ENCODE measurements around the gene FMNL2.

The FMNL2 gene

DNA sequence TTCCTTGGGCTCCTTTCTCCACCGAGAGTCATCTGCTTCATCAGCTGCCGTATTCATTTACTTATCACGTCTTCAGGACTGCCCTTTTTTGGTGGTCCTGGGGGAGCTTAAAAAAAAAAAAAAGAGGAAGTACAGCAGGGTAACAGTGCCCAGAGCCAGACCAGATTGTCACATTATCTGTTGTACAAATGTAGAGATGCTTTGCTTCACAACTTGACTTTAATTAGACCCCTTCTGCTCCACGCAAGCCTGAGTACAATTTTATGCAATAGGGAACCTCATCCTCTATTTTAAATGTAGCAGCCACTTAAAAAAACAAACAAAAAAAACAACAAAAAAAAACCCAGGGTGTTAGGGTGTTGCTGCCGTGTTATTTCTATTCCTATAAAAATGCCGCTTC is 254.0 kb downstream of the FMNL2 start:
- no peak for DNase-seq

- DNase-seq, result no peak
These were observed 259.2 kb downstream of the FMNL2 start for GRCh38 chr2:152594022-152594766.

- DNase-seq, result no peak
These were observed 259.8 kb downstream of the FMNL2 start for GRCh38 chr2:152594792-152595191.

GRCh38 chr2:152598975-152599759 is 264.2 kb downstream of the FMNL2 start:
- DNase-seq, result no peak

DNA sequence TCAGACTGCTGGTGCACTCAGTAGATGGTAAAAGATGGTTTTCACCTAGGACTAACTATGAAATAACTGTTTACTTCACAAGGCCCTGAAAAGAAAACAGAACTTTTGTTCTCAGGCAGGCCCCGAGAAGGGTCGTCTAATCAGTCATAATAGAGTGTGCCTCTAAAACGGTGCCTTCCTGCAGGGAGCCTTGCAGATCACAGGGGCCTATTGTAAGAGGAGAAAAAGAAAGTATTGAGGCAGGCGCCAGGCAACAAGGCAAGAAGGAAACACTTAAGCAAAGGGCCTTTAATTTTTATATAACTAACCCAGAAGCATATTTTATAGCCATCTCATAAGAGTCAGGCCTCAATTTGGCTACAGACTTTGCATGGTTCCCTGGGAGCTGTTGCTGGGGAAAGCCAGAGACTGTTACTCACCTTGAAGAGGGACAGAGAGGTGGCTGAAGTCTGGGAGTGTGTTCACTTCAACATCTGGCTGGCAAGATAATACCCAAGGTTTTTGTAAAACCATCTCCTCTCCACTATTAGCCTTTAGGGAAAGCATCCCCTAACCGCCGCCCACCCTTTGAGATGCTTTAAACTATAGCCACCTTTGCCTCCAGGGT is 265.2 kb downstream of the FMNL2 start:
- no peak for DNase-seq

- DNase-seq, result no peak
These were observed 265.7 kb downstream of the FMNL2 start for GRCh38 chr2:152600697-152601096.

- DNase-seq, result no peak
These were observed 267.8 kb downstream of the FMNL2 start for GRCh38 chr2:152602750-152603149.

- DNase-seq, result no peak
These were observed 268.2 kb downstream of the FMNL2 start for GRCh38 chr2:152603166-152603565.

GRCh38 chr2:152606081-152606480 is 271.1 kb downstream of the FMNL2 start:
- no peak for DNase-seq

- DNase-seq, result no peak
These were observed 272.0 kb downstream of the FMNL2 start for GRCh38 chr2:152606941-152607340.

- DNase-seq, result no peak
These were observed 272.9 kb downstream of the FMNL2 start for GRCh38 chr2:152607793-152608300.

- no peak for DNase-seq
These were observed 274.2 kb downstream of the FMNL2 start for GRCh38 chr2:152609154-152609553.

DNA sequence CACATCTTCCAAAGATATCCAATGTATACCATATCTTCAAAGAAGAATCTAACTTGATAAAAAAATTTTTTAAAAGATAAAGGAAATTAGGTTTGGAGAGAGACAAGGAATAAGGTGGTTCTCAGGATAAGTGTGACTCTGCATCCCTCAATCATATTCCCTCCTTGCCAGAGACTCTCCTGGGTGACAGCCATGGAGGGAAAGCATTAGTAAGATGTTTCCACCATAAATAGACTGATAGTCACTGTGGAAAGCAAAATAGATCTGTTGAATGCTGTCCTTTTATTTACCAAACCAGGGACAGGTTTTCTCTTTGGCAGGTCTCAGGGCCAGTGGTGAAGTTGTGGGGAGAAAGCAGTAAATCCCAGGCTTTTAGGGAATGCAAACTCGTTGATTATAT is 274.7 kb downstream of the FMNL2 start:
- no peak for DNase-seq

DNA sequence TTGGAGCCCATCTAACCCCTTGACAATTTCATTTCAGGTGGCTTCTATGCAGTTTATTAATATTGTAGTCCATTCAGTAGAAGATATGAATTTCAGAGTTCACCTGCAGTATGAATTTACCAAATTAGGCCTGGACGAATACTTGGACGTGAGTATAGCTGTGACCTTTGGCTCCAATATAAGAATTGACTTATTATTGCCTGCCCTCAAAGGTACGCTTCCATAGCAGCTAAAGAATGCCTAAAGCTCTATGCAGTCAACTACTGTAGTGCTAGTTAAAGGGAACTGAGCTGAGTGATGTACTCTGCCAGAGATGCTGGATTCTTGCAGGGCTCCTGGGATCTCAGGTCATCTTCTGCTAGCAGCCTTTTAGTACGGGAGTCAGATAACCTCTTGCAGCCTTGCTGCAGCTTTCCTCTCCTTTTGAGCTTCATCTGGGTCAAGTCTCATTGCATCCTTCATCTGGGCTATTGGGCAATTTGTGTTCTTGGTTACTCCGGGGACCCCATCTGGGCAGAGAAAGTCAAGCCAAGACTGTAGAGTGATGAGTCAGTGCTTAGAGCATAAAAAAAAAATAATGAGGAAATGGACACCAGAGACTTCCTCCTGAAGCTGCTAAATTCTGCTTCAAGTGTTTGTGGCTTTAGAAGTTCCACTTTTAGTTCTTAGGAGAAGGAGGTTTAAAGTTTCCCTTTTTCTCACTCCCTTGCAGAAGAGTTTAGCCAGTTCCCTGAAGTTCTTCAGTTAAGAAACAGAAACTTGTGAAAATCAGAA is 276.7 kb downstream of the FMNL2 start:
- DNase-seq, result no peak

GRCh38 chr2:152613235-152613634 is 278.3 kb downstream of the FMNL2 start:
- DNase-seq, result no peak

GRCh38 chr2:152615177-152615576 is 280.2 kb downstream of the FMNL2 start:
- DNase-seq, result no peak

DNA sequence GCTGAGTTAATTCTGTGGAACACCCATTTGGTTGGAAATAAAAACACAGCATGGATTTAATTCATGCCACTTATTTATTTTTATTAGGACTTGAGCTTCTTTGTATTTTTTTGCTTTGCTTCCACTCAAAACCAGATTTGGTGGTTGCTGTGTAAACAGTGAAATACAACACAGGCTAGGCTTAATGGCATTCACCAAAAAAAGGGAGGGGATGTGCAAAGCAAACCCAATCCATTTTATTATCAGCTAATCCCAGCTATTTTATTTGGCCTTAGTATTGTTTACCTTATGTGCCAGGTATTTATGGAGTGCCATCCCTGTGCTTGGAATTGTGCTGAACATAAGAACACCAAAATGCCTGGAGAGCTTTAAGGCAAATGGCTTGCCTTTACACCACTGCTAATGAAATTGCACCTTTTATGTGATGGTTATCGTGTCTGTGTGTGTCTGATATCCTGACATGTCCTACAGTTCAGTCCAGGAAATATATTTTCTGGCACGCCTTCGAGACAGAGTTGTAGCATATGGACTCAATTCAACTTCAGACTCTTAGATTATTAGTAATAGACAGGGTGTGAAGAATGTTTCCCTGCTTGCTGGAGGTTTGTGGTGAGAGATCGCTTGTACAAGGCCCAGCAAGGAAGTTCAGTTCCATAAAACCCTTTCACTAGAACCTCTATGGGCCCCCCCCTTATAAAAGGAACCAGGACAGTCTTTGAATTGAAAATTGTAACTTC is 282.6 kb downstream of the FMNL2 start:
- DNase-seq, result no peak

DNA sequence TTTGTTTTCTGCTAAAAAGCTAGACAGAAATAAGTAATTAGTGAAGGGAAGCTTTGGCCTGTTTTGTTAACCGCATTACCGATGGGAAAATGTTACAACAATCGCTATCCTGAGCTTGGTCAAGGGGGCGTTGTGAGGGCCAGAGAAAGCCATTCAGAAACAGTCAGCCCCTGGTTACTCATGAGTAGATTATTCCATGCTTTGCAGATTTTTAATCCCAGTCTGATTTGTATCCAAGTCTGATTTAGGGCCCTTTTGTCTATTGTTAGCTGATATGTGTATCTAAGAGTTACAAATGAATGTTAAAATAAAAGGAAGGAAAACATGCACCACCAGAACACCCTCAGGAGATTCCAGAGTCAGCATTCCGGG is 283.2 kb downstream of the FMNL2 start:
- DNase-seq, result no peak

DNA sequence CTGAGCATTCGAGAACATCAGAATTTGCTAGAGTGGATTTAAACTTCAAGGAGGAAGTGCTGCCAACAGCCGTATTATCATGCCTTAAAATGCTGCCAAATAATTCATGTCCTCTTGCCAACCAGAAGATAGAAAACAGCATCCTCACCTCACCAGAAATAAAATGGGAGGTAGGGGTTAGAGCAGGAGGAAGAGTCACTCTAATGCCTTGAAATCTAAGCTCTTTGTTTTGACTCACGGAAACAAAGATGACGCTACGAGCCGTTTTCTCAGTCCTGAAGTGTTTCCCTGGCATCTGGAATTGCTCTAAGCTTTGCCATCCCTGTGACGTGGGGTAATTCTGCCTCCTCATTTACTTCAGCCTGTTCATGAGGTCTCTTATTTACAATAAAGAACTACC is 285.2 kb downstream of the FMNL2 start:
- no peak for DNase-seq

- no peak for DNase-seq
These were observed 286.0 kb downstream of the FMNL2 start for GRCh38 chr2:152620985-152621384.

DNA sequence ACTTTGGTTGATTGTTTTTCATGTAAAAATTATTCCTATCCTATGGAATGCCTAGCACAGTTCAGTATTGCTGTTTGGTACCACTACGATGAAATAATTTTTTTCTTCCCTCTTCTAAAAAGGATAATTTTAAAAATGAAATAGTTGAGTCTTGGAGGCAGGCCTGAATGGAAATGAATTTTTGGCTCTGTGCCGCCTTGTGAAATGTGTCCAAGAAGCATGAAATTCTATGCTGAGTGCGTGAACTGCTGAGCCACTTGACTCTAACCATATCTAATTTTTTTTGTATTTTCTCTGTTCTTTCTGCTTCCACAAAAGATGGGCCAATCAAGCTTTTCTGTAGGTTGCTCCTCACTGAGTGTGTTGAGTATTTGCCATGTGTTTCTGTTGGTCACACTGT is 287.2 kb downstream of the FMNL2 start:
- no peak for DNase-seq

DNA sequence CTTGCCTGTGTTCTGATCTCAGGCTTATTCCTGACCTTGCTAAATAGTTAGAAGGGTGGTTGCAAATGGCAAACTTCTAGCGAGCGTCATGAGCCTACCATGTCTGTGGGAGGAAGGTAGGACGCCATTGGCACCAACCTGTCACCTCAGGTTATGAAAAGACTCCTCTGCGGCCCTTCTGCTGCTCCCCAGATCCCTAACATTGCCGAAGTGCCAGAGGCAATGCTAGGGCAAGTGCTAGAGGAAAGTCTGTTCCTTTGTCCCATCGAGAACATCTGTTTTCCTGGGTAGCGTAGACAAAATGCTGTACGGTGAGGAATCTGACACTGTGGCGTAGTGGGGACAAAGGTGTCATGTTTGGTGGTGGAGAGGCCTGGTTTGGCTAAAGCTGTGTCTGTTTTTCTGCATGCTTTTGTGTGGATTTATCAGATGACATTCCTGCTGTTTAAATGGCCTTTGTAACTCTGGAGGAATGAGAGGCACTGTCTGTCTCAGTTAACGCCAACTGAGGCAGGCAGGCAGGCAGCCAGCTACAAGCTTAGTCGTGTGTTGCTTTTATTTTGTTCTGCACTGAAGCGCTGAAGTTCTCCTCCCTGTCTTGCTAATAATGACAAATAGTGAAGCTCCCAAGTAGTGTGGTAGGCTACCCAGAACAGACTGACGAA is 288.2 kb downstream of the FMNL2 start:
- no peak for DNase-seq
